NCI-H2227 (cell line): ENCODE data around the gene THRB.

Source experiments
- DNase-seq: peaks from one replicate; lab custom pipeline; 2025; ENCODE audit not compliant: unreplicated experiment; lab: John Stamatoyannopoulos, UW

Gene THRB

GRCh38 chr3:24382647-24383046 is 112.0 kb downstream of the THRB start:
- DNase-seq = no peak

DNA sequence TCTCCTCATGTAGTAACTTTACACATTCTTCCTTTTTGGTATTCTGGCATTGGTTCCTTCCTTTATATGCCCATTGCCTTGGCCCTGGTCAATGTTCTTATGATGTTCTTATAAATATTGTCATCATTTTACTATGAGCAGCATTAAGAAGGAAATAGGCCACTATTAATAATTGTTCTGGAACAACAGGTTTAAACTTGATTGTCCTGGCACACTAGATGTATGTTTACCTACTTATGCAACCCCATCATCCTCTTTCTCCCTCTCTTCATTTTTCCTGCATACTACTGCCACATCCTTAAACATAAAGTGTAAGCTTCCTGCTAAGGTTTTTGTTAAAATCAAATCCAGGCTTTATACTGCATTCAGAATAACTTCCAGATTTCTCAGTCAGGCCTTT is 114.7 kb downstream of the THRB start:
- no peak for DNase-seq

DNA sequence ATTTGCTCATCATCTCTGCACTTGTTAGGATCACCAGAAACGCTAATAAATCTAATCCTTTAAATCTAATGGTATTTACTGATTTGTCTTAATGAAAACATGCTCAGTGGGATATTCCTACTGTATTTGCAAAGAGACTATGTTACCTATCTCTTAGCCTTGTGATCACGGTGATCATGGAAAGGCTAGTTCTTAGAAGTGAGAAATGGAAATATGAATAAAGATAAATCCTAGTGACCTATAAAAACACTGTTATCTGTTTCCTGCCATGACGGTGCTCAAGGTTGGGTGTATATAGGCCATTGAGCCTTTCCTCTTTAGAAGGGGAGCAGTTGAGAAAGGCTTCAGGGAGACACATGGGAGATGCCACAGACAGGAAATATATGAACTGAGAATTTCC is 116.3 kb downstream of the THRB start:
- DNase-seq = no peak

DNA sequence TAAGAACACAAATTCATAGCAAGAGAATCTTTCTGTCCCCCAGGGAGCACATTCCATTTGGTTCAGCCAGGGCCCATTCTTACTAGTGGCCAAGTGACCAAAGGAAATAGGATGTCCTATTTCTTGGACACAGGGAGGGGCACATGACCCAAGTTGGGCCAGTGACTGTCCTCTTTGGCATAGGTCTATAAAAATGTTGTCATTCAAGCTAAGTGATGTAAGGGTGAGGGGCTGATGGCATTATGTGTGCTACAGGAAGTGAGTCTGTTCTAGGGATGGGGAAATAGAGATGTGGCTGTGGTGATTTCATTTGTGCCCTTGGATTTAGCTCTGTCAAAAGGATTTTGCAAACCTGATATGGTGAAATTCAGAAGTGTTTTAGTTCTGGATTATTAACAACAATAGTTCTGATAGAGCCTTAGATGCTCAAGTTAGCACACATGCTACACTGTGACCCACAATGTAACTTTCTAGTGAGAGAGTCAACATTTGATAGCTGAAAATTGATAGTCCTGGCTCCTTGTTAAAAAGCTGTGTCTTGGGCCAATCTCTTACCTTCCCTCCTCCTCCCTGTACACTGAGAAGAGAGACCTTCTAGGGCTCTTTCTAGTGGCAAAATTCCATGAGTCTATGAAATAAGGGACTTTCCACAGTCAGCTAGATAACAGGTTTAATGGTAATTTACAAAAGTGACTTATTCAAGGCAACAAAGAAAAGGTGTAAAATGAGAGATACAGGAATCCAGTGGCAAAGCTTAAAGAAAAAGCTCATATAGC is 117.2 kb downstream of the THRB start:
- DNase-seq = no peak

GRCh38 chr3:24375947-24376384 is 118.7 kb downstream of the THRB start:
- no peak for DNase-seq

DNA sequence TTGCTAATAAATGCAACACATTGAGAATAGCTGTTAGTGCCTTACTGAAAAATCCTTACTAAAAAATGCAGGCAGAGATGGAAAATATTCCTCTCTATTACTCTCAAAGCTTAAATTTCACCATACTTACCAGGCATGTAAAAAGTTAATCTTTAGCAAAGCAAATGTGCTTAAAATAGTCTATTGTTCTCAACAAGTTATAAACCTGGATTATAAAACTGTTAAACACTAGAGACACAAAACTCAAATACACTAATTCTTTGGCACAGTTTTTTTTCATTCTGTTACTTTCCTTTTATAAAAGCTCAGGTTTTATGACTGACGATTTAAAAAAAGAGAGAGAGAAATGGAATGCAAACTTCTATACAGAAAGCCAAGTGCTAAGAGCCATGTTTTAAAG is 119.8 kb downstream of the THRB start:
- no peak for DNase-seq

GRCh38 chr3:24373198-24373959 is 121.3 kb downstream of the THRB start:
- DNase-seq = no peak

GRCh38 chr3:24372559-24373197 is 122.0 kb downstream of the THRB start:
- no peak for DNase-seq

DNA sequence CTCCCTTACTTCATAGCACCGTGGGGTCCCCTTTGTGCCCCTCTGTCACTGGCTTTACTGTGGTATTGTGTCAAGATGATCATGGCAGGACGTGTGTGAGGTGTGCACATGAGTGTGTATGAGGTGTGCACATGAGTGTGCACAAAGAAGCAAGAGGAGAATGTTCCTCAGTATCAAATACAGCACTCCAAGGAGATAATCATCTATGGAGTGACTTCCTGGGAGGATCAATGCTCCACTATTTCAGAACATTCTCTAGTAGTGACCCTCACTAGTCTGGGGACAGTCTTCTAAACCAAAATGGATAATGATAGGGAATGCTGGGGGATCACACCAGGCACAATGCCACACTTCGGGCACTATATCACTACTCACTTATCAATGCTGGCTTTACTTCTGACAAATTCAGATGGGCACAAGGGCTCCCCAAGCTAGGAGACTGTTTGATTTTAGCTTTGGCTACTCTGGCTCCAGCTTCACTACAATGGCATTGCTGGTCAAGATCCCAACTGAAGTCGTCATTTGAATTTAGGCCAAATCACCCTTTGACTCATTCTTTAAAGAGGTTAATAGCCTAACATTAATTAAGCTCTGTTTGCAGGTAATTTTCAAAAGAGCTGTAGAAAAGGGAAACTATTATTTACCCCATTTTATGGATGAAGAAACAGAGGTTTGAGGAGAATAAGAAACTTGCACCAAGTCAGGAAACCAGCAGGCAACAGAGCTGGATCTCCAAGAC is 124.1 kb downstream of the THRB start:
- DNase-seq = no peak

DNA sequence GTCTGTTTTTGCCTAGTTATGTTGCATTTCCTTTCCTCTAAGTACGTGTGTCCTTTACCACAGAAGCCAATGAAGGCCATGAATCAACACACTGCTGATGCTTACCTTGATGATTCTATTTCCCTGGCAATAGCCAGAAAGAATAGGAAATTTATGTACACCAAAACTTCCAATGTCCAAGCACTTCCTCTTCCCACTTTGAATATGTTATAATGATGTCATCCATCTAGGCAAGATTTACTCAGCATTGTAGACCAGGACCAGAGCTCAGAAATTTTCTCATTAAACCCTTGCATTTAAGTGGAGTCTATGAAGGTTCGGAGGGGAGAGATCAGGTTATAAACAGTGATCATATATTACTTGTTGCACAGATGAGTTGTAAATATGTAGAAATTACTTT is 126.0 kb downstream of the THRB start:
- DNase-seq = no peak

DNA sequence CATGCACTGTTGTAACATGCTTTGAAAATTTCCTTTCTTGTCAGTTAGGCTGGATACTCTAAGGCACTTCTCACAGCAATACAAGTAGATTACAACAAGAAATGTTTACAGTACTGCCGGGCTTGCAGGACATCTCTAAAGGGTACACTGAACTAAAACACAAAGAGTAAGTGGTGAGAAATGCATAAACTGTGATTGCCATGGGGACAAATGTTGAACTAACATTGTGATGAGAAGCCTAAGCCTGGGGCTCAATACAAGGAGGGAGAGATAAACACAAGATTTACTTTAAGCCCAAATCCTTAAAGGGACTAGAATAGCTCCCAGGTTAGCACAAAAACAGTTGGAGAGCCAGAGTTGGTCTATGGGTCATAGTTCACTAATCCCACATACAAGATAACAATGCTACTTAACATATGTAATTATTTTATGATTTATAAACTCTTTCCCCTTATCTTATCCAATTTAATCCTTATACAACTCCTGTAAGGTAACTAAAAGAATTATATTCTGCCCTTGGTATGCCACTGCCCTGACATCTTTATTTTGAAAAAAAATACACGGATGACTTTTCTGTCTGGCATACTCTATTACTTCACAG is 126.9 kb downstream of the THRB start:
- DNase-seq = no peak

DNA sequence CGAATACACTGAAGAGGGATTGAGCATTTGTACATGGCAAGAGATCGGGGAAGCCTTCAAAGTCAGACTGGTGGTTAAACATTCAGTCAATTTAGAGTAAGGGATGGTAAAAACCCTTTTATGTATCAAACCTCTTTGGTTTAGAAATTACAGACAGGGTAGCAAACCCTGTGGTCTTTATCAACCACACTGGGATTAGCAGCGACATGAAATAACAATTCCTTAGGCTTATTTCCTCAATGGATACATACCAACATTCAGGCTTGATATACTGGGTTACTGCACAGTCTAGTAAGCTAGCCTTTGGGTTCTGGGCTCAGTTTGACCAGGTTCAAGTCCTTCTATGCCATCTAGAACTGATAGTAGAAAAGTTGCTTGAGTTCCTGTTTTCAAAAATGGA is 127.4 kb downstream of the THRB start:
- DNase-seq = no peak

DNA sequence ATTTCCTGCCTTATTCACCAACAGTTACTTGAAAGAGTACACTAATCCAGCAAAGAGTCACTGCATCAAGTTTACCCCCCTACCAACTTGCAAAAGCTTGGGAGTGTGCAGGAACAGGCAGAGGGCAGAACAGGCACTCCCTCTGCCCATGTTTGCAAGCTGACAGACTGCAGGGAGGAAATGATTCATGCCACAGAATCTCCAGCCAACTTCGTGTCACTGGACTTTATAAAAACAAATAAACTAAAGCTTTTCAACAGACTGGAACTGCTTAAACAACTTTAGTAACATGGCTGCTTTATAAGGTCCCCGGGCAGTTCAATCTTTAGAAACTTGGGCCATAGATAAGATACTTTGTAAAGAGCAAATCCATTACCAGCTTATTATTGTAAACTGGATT is 129.5 kb downstream of the THRB start:
- no peak for DNase-seq

DNA sequence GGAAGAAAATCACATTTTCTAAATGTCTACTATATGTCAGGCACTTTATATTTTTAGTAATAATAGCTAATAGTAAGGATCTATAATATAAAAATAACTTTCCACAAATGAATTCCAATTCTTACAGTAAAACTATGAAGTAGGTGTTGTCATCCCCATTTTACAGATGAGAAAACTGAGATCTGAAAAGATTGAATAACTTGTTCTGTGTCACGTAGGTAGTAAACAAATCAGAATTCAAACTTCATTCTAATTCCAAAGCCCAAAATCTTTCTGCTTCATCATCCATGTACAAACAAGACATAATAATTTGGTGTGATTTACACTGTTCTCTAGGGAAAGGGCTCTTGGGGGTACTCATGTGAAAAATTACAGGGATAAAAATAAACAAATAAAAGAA is 130.3 kb downstream of the THRB start:
- no peak for DNase-seq

DNA sequence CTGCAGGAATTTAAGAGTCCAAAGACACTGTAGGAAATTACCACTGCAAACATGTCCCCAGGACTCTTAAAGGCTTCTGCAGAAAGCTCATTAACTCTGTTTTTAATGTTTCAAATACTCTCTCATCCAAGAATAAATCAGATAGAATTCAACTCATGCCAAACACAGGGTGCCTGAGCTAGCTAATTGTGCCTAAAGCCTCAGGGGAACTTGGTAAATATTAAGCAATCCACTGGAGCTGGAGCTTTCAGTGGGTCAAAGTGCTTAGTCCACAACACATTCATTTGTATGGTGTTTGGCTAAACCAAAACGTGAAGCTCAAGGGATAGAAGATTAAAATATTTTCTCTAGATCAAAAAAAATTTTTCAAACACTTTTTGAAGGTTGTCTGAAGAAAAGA is 131.4 kb downstream of the THRB start:
- no peak for DNase-seq

DNA sequence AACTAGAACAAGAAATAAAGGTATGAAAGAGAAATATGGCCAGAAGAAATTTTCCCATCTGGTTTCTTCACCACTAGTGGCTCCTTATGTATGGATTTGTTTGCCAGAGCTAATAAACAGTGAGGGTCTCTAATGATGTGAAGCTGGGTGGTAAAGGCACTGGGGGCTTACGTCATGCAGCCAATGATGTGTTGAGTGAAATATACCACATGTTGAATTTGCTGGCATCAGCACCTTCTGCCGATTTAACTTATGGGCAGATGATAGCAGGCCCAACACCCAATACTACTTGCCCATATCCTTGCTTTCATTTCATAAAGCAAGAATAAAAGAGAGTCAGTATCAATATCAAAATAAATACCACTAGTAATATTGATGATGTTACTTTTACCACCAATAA is 133.0 kb downstream of the THRB start:
- DNase-seq = no peak

DNA sequence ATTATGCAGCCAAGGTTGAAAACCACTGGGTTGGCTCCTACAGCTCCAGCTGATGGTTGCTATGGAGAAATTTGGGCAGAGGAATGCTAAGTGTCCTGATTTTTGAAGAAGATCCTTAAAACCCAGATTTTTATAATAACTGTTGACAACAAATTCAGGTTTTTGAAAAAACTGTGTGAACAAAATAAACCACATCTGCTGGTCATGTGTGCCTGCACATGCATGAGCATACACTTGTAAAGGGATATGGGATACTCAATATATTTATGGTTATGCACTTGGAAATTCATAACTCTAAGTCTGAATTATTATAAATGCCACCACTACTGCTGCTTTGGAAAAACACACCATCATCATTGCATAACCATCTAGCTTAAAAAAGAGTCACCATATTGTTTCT is 133.7 kb downstream of the THRB start:
- DNase-seq = no peak

DNA sequence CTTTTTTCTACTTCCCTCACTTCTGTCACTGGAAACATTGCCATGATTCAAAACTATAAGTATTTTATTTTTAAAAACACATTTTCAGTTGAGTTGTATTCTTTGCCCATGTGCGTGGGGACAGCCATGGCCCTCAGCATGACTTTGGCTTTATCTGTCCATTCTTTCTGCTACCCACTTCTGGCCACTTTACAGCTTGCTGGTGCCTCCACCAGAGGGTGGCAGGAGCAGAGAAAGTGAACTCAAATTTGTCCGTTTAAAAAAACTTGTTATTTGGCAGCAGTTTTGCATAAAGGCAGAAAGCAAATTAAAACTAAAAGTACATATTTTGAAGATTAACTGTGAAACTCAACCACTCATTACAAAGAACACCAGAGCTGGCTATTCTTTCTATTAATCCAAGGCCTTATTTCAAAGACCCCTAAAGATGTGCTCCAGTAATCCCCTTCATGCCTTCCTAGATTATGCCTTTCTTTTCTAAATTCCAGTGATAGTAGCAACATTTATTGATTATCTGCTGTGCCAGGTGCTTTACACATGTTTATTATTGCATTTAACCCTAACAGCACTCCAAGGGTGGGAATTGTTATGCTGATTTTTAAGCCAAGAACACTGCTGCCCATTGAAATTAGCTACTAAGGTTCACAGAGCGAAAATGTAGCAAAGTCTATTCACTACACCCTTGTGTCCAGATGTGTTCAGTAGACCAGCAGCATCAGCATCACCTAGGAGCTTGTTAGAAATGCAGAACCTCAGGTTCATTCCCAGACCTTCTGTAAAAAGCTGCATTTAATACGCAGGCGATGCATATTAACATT is 134.8 kb downstream of the THRB start:
- DNase-seq = no peak

- no peak for DNase-seq
These were observed 135.5 kb downstream of the THRB start for GRCh38 chr3:24359102-24359501.

GRCh38 chr3:24357635-24358034 is 137.0 kb downstream of the THRB start:
- no peak for DNase-seq
